ENCODE data around the gene ADH5.
"Not testable (repeated sequence)": the region's sequence is repeated elsewhere in the genome, so short reads cannot be mapped to it uniquely, and the experiment has no call there.

Gene ADH5

GRCh38 chr4:99126376-99126775 lies 37.8 kb upstream of the ADH5 start:
- no peak overlapping the region for H3K4me3 ChIP-seq (ENCODE audit: low read depth, low read length)
- TF ChIP-seq CTCF (IDR thresholded peaks at IDR 0.05; ENCODE audit: low read depth, low read length) (no peak), MYC (IDR thresholded peaks at IDR 0.05; ENCODE audit: low read depth, low read length) (no peak), POLR2A (IDR thresholded peaks at IDR 0.05; ENCODE audit: extremely low read depth, insufficient read length) (no peak)
- TF ChIP-seq, protein P1, sequence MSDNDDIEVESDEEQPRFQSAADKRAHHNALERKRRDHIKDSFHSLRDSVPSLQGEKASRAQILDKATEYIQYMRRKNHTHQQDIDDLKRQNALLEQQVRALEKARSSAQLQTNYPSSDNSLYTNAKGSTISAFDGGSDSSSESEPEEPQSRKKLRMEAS (IDR thresholded peaks at IDR 0.05; ENCODE audit: low read depth, low read length), result no peak
- DNase-seq (ENCODE audit: low read depth), result no peak

DNA sequence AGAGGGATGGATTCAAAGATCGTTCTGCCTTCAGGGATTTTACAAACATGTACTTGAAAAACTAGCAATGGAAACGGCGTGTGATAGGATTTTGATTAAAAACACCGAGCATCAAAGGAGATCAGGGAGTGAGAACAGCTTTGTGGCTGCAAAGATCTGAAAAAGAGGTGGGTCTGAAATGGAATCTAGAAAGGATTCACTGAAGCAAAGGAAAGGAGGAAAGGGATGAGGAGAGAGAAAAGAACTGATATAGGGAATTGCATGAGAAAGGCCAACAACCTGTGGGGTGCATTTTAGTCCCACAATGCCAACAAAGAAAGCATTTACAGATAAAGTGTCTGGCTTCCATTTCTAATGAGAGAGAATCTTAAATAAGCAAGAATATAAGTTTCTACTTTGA lies 32.4 kb upstream of the ADH5 start:
- DNase-seq (ENCODE audit: low read depth), result no peak

DNA sequence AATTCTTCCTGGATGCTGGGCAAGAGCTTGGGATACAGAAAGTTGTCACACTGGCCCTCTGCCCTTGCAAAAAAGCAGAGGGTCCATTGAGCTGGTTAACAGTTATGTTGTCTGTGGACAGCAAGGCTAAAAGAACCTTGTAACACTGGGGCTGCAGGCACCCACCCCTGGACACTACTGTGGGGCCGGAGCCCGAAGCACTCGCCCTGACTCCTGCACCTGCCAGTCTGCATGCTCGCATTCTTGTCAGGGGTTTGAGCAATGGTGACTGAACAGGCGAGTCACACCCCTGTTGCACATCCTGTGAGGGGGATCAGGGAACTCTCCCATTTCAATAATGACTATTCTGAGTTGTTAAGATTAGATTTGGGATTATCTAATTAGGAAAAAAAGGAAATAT lies 31.9 kb upstream of the ADH5 start:
- no peak for TF ChIP-seq POLR2A (IDR thresholded peaks at IDR 0.05; ENCODE audit: extremely low read depth, insufficient read length)

More for the DNA sequence above, 32.4 kb upstream of the ADH5 start:
- TF ChIP-seq MYC (IDR thresholded peaks at IDR 0.05; ENCODE audit: low read depth, low read length), result no peak
- TF ChIP-seq, protein P1 (IDR thresholded peaks at IDR 0.05; ENCODE audit: low read depth, low read length), result no peak
- TF ChIP-seq CTCF (IDR thresholded peaks at IDR 0.05; ENCODE audit: low read depth, low read length), result no peak
- no peak for TF ChIP-seq POLR2A (IDR thresholded peaks at IDR 0.05; ENCODE audit: extremely low read depth, insufficient read length)
- no peak overlapping the region for H3K4me3 ChIP-seq (ENCODE audit: low read depth, low read length)

DNA sequence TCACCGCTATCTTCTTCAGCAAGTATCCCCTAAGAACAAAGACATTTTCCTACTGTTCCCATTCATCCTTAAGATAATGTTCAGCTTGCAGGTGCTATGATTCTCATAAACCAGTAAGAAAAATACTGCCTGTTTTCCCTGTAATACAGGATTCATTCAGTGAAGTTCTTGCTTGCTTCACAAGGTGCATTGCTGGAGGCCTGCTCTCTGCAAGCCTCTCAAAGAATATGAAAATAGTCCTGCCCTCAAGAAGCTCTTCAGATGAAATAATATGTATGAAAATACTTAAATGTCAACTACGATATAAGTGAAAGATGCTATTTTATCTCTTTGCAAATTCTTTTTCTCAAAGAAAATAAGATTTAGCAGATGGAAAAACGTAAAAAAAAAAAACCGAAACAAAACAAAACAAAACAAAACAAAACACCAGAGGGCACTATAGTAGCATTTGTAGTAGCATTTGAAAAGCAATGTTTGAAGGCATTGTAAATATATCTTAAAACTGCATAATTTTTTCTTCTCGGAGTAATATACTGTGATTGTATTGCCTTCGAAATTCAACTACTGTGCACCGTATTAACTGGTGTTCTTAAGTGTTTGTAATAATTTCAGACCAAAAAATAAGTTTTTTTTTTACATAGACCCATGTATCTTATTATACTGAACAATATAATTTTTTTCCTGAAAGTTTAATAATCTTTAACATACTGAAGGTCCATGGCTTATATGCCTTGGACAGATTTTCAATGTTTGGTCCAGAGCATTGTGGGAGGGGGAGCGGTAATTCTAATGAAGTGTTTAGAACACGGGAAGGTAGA lies 29.5 kb upstream of the ADH5 start:
- TF ChIP-seq CTCF (IDR thresholded peaks at IDR 0.05; ENCODE audit: low read depth, low read length) (no peak), MYC (IDR thresholded peaks at IDR 0.05; ENCODE audit: low read depth, low read length) (no peak), POLR2A (IDR thresholded peaks at IDR 0.05; ENCODE audit: extremely low read depth, insufficient read length) (no peak)
- TF ChIP-seq, protein P1 (IDR thresholded peaks at IDR 0.05; ENCODE audit: low read depth, low read length), result no peak
- DNase-seq (ENCODE audit: low read depth), result peak; percentile 16
- H3K4me3 ChIP-seq (ENCODE audit: low read depth, low read length), result no peak overlapping the region

More for the DNA sequence above, 31.9 kb upstream of the ADH5 start:
- H3K4me3 ChIP-seq (ENCODE audit: low read depth, low read length), result no peak overlapping the region
- no peak for DNase-seq (ENCODE audit: low read depth)

- not testable (repeated sequence) for DNase-seq (ENCODE audit: low read depth); H3K4me3 ChIP-seq (ENCODE audit: low read depth, low read length)
Measured at GRCh38 chr4:99117122-99117841, 28.7 kb upstream of the ADH5 start.

- not testable (repeated sequence) for H3K4me3 ChIP-seq (ENCODE audit: low read depth, low read length); DNase-seq (ENCODE audit: low read depth)
Measured at GRCh38 chr4:99109286-99109685, 20.7 kb upstream of the ADH5 start.

GRCh38 chr4:99104153-99104552 lies 15.6 kb upstream of the ADH5 start:
- no peak for TF ChIP-seq POLR2A (IDR thresholded peaks at IDR 0.05; ENCODE audit: extremely low read depth, insufficient read length)
- no peak for TF ChIP-seq MYC (IDR thresholded peaks at IDR 0.05; ENCODE audit: low read depth, low read length)
- no peak for TF ChIP-seq CTCF (IDR thresholded peaks at IDR 0.05; ENCODE audit: low read depth, low read length)
- TF ChIP-seq, protein P1 (IDR thresholded peaks at IDR 0.05; ENCODE audit: low read depth, low read length), result no peak
- H3K4me3 ChIP-seq (ENCODE audit: low read depth, low read length), result no peak overlapping the region
- DNase-seq (ENCODE audit: low read depth), result no peak

Measured in NB4 (cell line).